Keratinocyte (primary cell): Measurements from ENCODE around the gene STMN3. TPM values are rescaled to one million over a fixed set of nuclear protein-coding genes. Genes with fewer than 3 reads are reported as not detected.
A peak's percentile ranks its signal among the peaks of the same experiment; 100 is the strongest.

Source experiments
- DNase-seq: peaks from one replicate; pipeline ENCODE4 v3.0.0-alpha.2; 2011; ENCODE audit warnings: low read depth, missing footprints, low spot score
- FAIRE-seq: peaks from 2 replicates; lab custom pipeline; 2011; peaks lifted over from hg19 to GRCh38; lab: Jason Lieb, UNC
- H2AFZ ChIP-seq: 2 replicates; pipeline ENCODE4 v1.6.0; 2012; ENCODE audit warnings: low read length, control low read depth, inconsistent platforms; ENCODE audit not compliant: control insufficient read depth
- H3K27ac ChIP-seq: 2 replicates; pipeline ENCODE4 v1.5.1; 2011; ENCODE audit warnings: low read length; ENCODE audit not compliant: control insufficient read depth, insufficient read depth
- H3K27me3 ChIP-seq: 3 replicates; pipeline ENCODE4 v1.6.0; 2011; ENCODE audit warnings: low read length; ENCODE audit not compliant: control insufficient read depth, insufficient read depth; ENCODE audit errors: extremely low read depth
- H3K36me3 ChIP-seq, 2 experiments: 2 replicates in 1 of 2; 3 replicates in 1 of 2; pipeline ENCODE4 v1.5.1; 2011; ENCODE audit warnings: low read length in 2 of 2, mild to moderate bottlenecking in 1 of 2; ENCODE audit not compliant: control insufficient read depth in 2 of 2, insufficient read depth in 2 of 2; ENCODE audit errors: extremely low read depth in 1 of 2
- H3K4me1 ChIP-seq: 3 replicates; pipeline ENCODE4 v1.5.1; 2011; ENCODE audit warnings: low read length; ENCODE audit not compliant: control insufficient read depth, insufficient read depth; ENCODE audit errors: extremely low read depth
- H3K4me2 ChIP-seq: 3 replicates; pipeline ENCODE4 v1.6.0; 2011; ENCODE audit warnings: low read depth, low read length; ENCODE audit not compliant: control insufficient read depth, insufficient read depth; ENCODE audit errors: extremely low read depth
- H3K4me3 ChIP-seq, 3 experiments: fragments of 200-600 bp in 1 of 3; sonication (generic) in 1 of 3; 2 replicates in 2 of 3; 3 replicates in 1 of 3; pipeline ENCODE4 v1.5.1; 2011 to 2016; ENCODE audit warnings: low read length in 3 of 3, mild to moderate bottlenecking in 3 of 3, control low read depth in 2 of 3, inconsistent platforms in 1 of 3, low read depth in 1 of 3, mixed read lengths in 1 of 3, mixed run types in 1 of 3, moderate library complexity in 1 of 3; ENCODE audit not compliant: control insufficient read depth in 2 of 3, insufficient read depth in 2 of 3; ENCODE audit errors: extremely low read depth in 1 of 3
- H3K79me2 ChIP-seq: 2 replicates; pipeline ENCODE4 v1.6.0; 2012; ENCODE audit warnings: low read length; ENCODE audit not compliant: control insufficient read depth, insufficient read depth
- H3K9ac ChIP-seq: 3 replicates; pipeline ENCODE4 v1.6.0; 2011; ENCODE audit warnings: low read length; ENCODE audit not compliant: control insufficient read depth, insufficient read depth; ENCODE audit errors: extremely low read depth
- H3K9me1 ChIP-seq: 3 replicates; pipeline ENCODE4 v1.6.0; 2011; ENCODE audit warnings: low read length; ENCODE audit not compliant: control insufficient read depth, insufficient read depth; ENCODE audit errors: extremely low read depth
- H3K9me3 ChIP-seq: 2 replicates; pipeline ENCODE4 v1.5.1; 2012; ENCODE audit warnings: low read depth, low read length; ENCODE audit not compliant: control insufficient read depth
- H4K20me1 ChIP-seq: 3 replicates; pipeline ENCODE4 v1.6.0; 2011; ENCODE audit warnings: low read length; ENCODE audit not compliant: control insufficient read depth, insufficient read depth; ENCODE audit errors: extremely low read depth
- EZH2 ChIP-seq: IDR thresholded peaks from one replicate; pipeline ENCODE4 v1.6.1; 2012; ENCODE audit warnings: inconsistent platforms, mild to moderate bottlenecking, low read length, moderate library complexity
- dilution Hi-C: fragments of 300-500 bp; cut with MboI; formaldehyde crosslinking; loops from one replicate; pipeline ENCODE4 v1.7.0; 2020; ENCODE audit warnings: low sequenced_read_pairs; ENCODE audit not compliant: extremely low pct_ligation_motif_present
- polyA plus RNA-seq, 5 experiments: library from polyadenylated mRNA; depleted of rRNA in 3 of 5; stranded (reverse) in 3 of 5; stranded (forward) in 1 of 5; unstranded in 1 of 5; fragments of >200 nt; gene quantifications; 1 replicate in 1 of 5; 2 replicates in 3 of 5; 3 replicates in 1 of 5; pipeline versions ENCODE4 v1.2.1 to v1.2.3, GENCODE V29; 2011 to 2012; ENCODE audit warnings: missing spikeins in 2 of 5, low read depth in 1 of 5, low replicate concordance in 1 of 5
- TF ChIP-seq, protein P1 (sequence below), 3 experiments: IDR thresholded peaks in 1 of 3; conservative IDR thresholded peaks in 1 of 3; optimal IDR thresholded peaks in 1 of 3; 2 replicates in 2 of 3; 3 replicates in 1 of 3; pipeline versions ENCODE3 to v1.5.1; 2011; ENCODE audit warnings: low read length in 3 of 3, mild to moderate bottlenecking in 3 of 3, moderate library complexity in 2 of 3, control low read depth in 1 of 3, inconsistent platforms in 1 of 3; ENCODE audit not compliant: insufficient read depth in 2 of 3; ENCODE audit errors: extremely low read depth in 1 of 3

STMN3 gene
- polyA plus RNA-seq, 1 donor (not counting 4 experiments of a cell fraction or from before 2014, with no cell fraction given), result 12.0 TPM

DNA sequence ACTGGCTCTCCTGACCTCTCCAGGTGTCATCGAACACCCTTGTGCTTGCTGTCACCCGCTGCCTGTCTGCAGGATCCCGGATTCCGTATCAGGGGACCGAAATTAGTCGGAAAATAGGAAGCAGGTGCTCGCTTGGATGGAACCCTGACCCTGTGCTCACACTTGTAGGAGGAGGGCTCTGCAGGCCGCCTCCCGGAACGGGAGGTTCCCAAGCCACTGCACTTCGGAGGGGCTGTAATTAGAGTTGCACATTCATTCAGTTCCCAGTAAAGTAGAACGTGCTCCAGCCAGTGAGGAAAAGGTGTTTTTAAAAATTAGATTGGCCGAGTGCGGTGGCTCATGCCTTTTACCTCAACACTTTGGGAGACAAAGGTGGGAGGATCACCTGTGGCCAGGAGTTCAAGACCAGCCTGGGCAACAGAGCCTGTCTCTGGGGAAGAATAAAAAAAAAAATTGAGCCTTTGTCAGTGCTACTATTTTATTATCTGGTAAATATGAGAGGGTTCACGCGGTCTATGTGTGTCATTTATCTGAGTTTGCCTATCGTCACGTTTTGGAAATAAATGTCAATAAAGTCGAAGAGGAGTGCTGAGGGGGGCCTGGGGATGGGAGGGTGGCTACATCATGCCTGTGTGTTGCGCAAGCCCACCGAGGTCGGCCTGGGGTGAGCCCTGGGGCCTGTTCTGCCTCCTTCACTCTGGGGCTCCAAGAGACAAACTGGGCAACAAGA, 24.8 kb downstream of the STMN3 start:
- dilution Hi-C loops, result no loop called here
- H3K4me3 ChIP-seq, result peak overlapping the region; percentile 89 to 92 (median 90)
- no peaks in the 10 kb centered on the region for H3K9me1 ChIP-seq
- H2AFZ ChIP-seq, result peak overlapping the region; percentile 77
- H4K20me1 ChIP-seq, result no peaks in the 10 kb centered on the region
- H3K27ac ChIP-seq, result peak overlapping the region; percentile 76
- no peaks in the 10 kb centered on the region for H3K27me3 ChIP-seq
- H3K9ac ChIP-seq, result peak overlapping the region; percentile 91
- H3K4me2 ChIP-seq, result peak overlapping the region; percentile 96
- no peak for DNase-seq
- H3K4me1 ChIP-seq, result peaks cover 7% of the 10 kb centered on the region
- no peak for FAIRE-seq
- H3K9me3 ChIP-seq, result no peaks in the 10 kb centered on the region
- TF ChIP-seq EZH2, result no peak
- TF ChIP-seq, protein P1, sequence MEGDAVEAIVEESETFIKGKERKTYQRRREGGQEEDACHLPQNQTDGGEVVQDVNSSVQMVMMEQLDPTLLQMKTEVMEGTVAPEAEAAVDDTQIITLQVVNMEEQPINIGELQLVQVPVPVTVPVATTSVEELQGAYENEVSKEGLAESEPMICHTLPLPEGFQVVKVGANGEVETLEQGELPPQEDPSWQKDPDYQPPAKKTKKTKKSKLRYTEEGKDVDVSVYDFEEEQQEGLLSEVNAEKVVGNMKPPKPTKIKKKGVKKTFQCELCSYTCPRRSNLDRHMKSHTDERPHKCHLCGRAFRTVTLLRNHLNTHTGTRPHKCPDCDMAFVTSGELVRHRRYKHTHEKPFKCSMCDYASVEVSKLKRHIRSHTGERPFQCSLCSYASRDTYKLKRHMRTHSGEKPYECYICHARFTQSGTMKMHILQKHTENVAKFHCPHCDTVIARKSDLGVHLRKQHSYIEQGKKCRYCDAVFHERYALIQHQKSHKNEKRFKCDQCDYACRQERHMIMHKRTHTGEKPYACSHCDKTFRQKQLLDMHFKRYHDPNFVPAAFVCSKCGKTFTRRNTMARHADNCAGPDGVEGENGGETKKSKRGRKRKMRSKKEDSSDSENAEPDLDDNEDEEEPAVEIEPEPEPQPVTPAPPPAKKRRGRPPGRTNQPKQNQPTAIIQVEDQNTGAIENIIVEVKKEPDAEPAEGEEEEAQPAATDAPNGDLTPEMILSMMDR (optimal IDR thresholded peaks at IDR 0.05 in 1 of 3, IDR thresholded peaks at IDR 0.05 in 1 of 3, conservative IDR thresholded peaks at IDR 0.05 in 1 of 3; ENCODE audit: extremely low read depth in 1 of 3, insufficient read depth in 2 of 3, low read length in 3 of 3), result no peak
- peaks cover 39% of the 10 kb centered on the region for H3K79me2 ChIP-seq
- peaks cover 0 to 1% of the 10 kb centered on the region in 2 experiments for H3K36me3 ChIP-seq

DNA sequence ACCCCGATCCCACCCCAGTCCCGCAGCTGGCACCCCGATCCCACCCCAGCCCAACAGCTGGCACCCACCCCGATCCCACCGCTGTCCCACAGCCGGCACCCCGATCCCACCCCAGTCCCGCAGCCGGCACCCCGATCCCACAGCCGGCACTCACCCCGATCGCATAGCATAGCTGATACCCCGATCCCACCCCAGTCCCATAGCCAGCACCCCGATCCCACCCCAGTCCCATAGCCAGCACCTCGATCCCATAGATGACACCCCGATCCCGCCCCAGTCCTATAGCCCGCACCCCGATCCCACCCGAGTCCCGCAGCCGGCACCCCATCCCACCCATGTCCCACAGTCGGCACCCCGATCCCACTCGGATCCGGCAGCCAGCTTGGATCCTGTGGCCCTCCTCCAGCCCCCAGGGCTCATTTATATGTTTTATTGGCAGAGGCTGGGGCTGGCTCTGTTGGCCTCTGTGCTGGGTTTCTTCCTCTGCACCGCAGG, 25.4 kb downstream of the STMN3 start:
- H3K27me3 ChIP-seq, result no peaks in the 10 kb centered on the region
- peak overlapping the region; percentile 89 to 92 (median 90) for H3K4me3 ChIP-seq
- H3K79me2 ChIP-seq, result peaks cover 45% of the 10 kb centered on the region
- TF ChIP-seq, protein P1 (optimal IDR thresholded peaks at IDR 0.05 in 1 of 3, IDR thresholded peaks at IDR 0.05 in 1 of 3, conservative IDR thresholded peaks at IDR 0.05 in 1 of 3; ENCODE audit: extremely low read depth in 1 of 3, insufficient read depth in 2 of 3, low read length in 3 of 3), result no peak
- no peak for TF ChIP-seq EZH2
- peak overlapping the region; percentile 91 for H3K9ac ChIP-seq
- peak overlapping the region; percentile 96 for H3K4me2 ChIP-seq
- FAIRE-seq, result no peak
- peak overlapping the region; percentile 76 for H3K27ac ChIP-seq
- dilution Hi-C loops, result no loop called here
- DNase-seq, result no peak
- H2AFZ ChIP-seq, result peak overlapping the region; percentile 49
- H3K4me1 ChIP-seq, result peaks cover 7% of the 10 kb centered on the region
- H3K9me3 ChIP-seq, result no peaks in the 10 kb centered on the region
- no peaks in the 10 kb centered on the region for H4K20me1 ChIP-seq
- peaks cover 0 to 1% of the 10 kb centered on the region in 2 experiments for H3K36me3 ChIP-seq
- no peaks in the 10 kb centered on the region for H3K9me1 ChIP-seq
